Stimulated activated CD4-positive, alpha-beta T cell treated with anti-CD3 and anti-CD28 coated beads, Interleukin-4, amount 100 ng/mL, for 24 hours (primary cell): ENCODE results near the gene OR2T33.
"Not testable (repeated sequence)": the region's sequence is repeated elsewhere in the genome, so short reads cannot be mapped to it uniquely, and the experiment has no call there.

Experiments used
- DNase-seq: peaks from one replicate; pipeline ENCODE4 v3.0.0-alpha.2; 2020

Gene OR2T33

GRCh38 chr1:248277876-248278275 lies at the start of gene OR2T33:
Gene OR2T33 (minus strand): TSS chr1:248277976. CDS start chr1:248273814, 4,162 bp downstream.
- no peak for DNase-seq

GRCh38 chr1:248324468-248324867 lies 46.7 kb upstream of the OR2T33 start, which contains the start of gene OR2M7:
Gene OR2M7 (minus strand): TSS chr1:248324568. CDS start chr1:248324568, 0 bp downstream.
- DNase-seq = no peak

- DNase-seq = no peak
Measured at GRCh38 chr1:248316796-248317195, 39.0 kb upstream of the OR2T33 start.

- not testable (repeated sequence) for DNase-seq
Measured at GRCh38 chr1:248306740-248307139, 29.0 kb upstream of the OR2T33 start.

GRCh38 chr1:248306103-248306502 lies 28.3 kb upstream of the OR2T33 start:
- no peak for DNase-seq

GRCh38 chr1:248305672-248306071 lies 27.9 kb upstream of the OR2T33 start:
- DNase-seq = not testable (repeated sequence)

- no peak for DNase-seq
Measured at GRCh38 chr1:248303324-248303723, 25.5 kb upstream of the OR2T33 start, which contains the start of gene OR2T12. Gene OR2T12 (minus strand): TSS chr1:248303424. CDS start chr1:248295578, 7,846 bp downstream.

- no peak for DNase-seq
Measured at GRCh38 chr1:248288391-248288790, 10.6 kb upstream of the OR2T33 start.

GRCh38 chr1:248273225-248273624 lies 4.6 kb downstream of the OR2T33 start:
- DNase-seq = not testable (repeated sequence)

- DNase-seq = no peak
Measured at GRCh38 chr1:248268178-248268577, 9.6 kb downstream of the OR2T33 start.

GRCh38 chr1:248259309-248259708 lies 18.5 kb downstream of the OR2T33 start:
- not testable (repeated sequence) for DNase-seq

GRCh38 chr1:248243204-248243603 lies 34.6 kb downstream of the OR2T33 start:
- peak; percentile 7 for DNase-seq

- no peak for DNase-seq
Measured at GRCh38 chr1:248239478-248239877, 38.3 kb downstream of the OR2T33 start.

- DNase-seq = no peak
Measured at GRCh38 chr1:248231117-248231516, 46.7 kb downstream of the OR2T33 start, which contains the start of gene OR2M4. Gene OR2M4 (plus strand): TSS chr1:248231417. CDS start chr1:248238929, 7,512 bp downstream.

- DNase-seq = no peak
Measured at GRCh38 chr1:248229360-248229908, 48.3 kb downstream of the OR2T33 start.

- no peak for DNase-seq
Measured at GRCh38 chr1:248225537-248225936, 52.2 kb downstream of the OR2T33 start.
